Superior temporal gyrus (tissue), 1 donor: ENCODE results near the gene ABHD1.
"Not testable (repeated sequence)": the region's sequence is repeated elsewhere in the genome, so short reads cannot be mapped to it uniquely, and the experiment has no call there.

Experiments
- DNase-seq: peaks from one replicate; pipeline ENCODE4 v3.0.0-alpha.2; 2016; ENCODE audit errors: extremely low spot score

The ABHD1 gene

GRCh38 chr2:27164960-27165763 lies 41.5 kb downstream of the ABHD1 start:
- no peak for DNase-seq

- DNase-seq = no peak
Measured at GRCh38 chr2:27170581-27171337, 47.1 kb downstream of the ABHD1 start.

GRCh38 chr2:27171351-27171848 lies 47.8 kb downstream of the ABHD1 start:
- DNase-seq = no peak

GRCh38 chr2:27174638-27175037 lies 51.0 kb downstream of the ABHD1 start:
- DNase-seq = no peak

GRCh38 chr2:27175330-27175729 lies 51.7 kb downstream of the ABHD1 start:
- DNase-seq = no peak

- DNase-seq = not testable (repeated sequence)
Measured at GRCh38 chr2:27175781-27176180, 52.2 kb downstream of the ABHD1 start.

GRCh38 chr2:27177441-27178351 lies 54.1 kb downstream of the ABHD1 start:
- no peak for DNase-seq

- no peak for DNase-seq
Measured at GRCh38 chr2:27178469-27178868, 54.9 kb downstream of the ABHD1 start.

GRCh38 chr2:27179344-27180000 lies 55.9 kb downstream of the ABHD1 start:
- no peak for DNase-seq
